Ovary (tissue), 3 donors: ENCODE data around the gene PLCG1.

Source experiments
- EP300 ChIP-seq: sonication (generic); formaldehyde crosslinking; IDR thresholded peaks from one replicate; pipeline ENCODE4 v1.6.1; 2017; ENCODE audit warnings: antibody characterized with exemption
- POLR2A ChIP-seq: fragments of 450-650 bp; IDR thresholded peaks from one replicate; pipeline ENCODE4 v1.6.1; 2017; ENCODE audit warnings: antibody characterized with exemption, mild to moderate bottlenecking, moderate library complexity
- TF ChIP-seq, protein P1 (sequence below), 3 donors: fragments of 450-650 bp in 2 of 3; fragments of 200-600 bp in 1 of 3; IDR thresholded peaks; one replicate each; pipeline versions ENCODE4 v1.5.1 to v1.8.0; 2016 to 2022; ENCODE audit warnings: antibody characterized with exemption in 3 of 3, mild to moderate bottlenecking in 1 of 3
- donor health status: DM: no; HTN: no; CAD: no.

- TF ChIP-seq, protein P1, sequence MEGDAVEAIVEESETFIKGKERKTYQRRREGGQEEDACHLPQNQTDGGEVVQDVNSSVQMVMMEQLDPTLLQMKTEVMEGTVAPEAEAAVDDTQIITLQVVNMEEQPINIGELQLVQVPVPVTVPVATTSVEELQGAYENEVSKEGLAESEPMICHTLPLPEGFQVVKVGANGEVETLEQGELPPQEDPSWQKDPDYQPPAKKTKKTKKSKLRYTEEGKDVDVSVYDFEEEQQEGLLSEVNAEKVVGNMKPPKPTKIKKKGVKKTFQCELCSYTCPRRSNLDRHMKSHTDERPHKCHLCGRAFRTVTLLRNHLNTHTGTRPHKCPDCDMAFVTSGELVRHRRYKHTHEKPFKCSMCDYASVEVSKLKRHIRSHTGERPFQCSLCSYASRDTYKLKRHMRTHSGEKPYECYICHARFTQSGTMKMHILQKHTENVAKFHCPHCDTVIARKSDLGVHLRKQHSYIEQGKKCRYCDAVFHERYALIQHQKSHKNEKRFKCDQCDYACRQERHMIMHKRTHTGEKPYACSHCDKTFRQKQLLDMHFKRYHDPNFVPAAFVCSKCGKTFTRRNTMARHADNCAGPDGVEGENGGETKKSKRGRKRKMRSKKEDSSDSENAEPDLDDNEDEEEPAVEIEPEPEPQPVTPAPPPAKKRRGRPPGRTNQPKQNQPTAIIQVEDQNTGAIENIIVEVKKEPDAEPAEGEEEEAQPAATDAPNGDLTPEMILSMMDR (IDR thresholded peaks at IDR 0.05) = no peak
- TF ChIP-seq POLR2A (no peak), EP300 (no peak)
Observed at GRCh38 chr20:41177636-41178035, 40.3 kb downstream of the PLCG1 start.
